Activated B cell treated with CpG ODN at 0.5 μM for 24 hours (primary cell): Measurements from ENCODE around the gene COL19A1. TPM values are rescaled to one million over a fixed set of nuclear protein-coding genes. Genes with fewer than 3 reads are reported as not detected.

Experiments
- ATAC-seq: fragments of 200-7000 bp; cut with Tn5 transposase; one replicate; pipeline ENCODE4 v1.10.0; 2021; ENCODE audit warnings: low read depth, mild to moderate bottlenecking, moderate library complexity
- CTCF ChIA-PET: fragments of 350-600 bp; sonication (Branson Sonifier 250); formaldehyde crosslinking; loops from one replicate; lab custom pipeline; 2021; ENCODE audit warnings: antibody characterized with exemption; lab: Charles Lee
- POLR2A ChIA-PET: fragments of 350-600 bp; sonication (Branson Sonifier 250); formaldehyde crosslinking; loops from one replicate; lab custom pipeline; 2021; ENCODE audit warnings: antibody characterized with exemption; lab: Charles Lee
- DNase-seq: peaks from one replicate; pipeline ENCODE4 v3.0.0; 2022
- H3K27ac Mint-ChIP-seq: one replicate; pipeline ENCODE4 v1.8.0; 2020; ENCODE audit warnings: mixed read lengths
- H3K27me3 Mint-ChIP-seq: one replicate; pipeline ENCODE4 v1.8.0; 2021; ENCODE audit warnings: mixed read lengths
- H3K36me3 Mint-ChIP-seq: one replicate; pipeline ENCODE4 v1.8.0; 2021; ENCODE audit warnings: low read depth, mixed read lengths
- H3K4me1 Mint-ChIP-seq: one replicate; pipeline ENCODE4 v1.8.0; 2021; ENCODE audit warnings: mixed read lengths
- H3K4me3 Mint-ChIP-seq: one replicate; pipeline ENCODE4 v1.8.0; 2020; ENCODE audit warnings: mild to moderate bottlenecking, mixed read lengths
- H3K9me3 Mint-ChIP-seq: one replicate; pipeline ENCODE4 v1.8.0; 2020; ENCODE audit warnings: mixed read lengths
- intact Hi-C: fragments of 100-400 bp; cut with micrococcal nuclease; formaldehyde crosslinking; loops from one replicate; pipeline ENCODE4 v1.15.1; 2024
- total RNA-seq: library from RNA; stranded (reverse); gene quantifications from 2 replicates; pipeline ENCODE4 v1.2.3, GENCODE V29; 2022
- TF ChIP-seq, protein P1 (sequence below): fragments of 200-600 bp; IDR thresholded peaks from one replicate; pipeline ENCODE4 v1.8.0; 2022; ENCODE audit warnings: antibody characterized with exemption, mild to moderate bottlenecking

Gene COL19A1
- total RNA-seq, 1 donor from 2014 or later: 54.4 TPM

DNA sequence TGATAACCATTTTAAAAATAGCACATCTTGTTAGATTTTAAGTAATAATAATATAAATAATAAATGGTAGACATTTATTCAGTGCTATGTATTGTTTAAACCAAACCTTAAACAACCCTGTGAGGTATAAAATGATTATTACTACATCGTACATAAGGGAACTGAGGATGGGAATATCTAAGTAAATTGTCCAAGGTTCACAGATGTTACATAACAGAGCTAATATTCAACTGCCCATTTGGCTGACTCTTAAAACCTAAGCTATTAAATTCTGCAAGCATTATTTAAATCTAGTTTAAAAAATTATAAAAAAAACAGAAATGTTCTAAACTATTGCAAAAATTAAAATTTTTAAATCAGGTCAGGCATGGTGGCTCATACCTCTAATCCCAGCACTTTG lies 175.1 kb downstream of the COL19A1 start:
- POLR2A ChIA-PET: interaction anchor here (0.7 kb wide), 1 partner anchor 379 kb away, joined by 3 read pairs; no protein-coding TSS in a partner anchor
- no peaks in the 10 kb centered on the region for H3K27me3 Mint-ChIP-seq
- no peak for DNase-seq
- no peak overlapping the region for H3K4me3 Mint-ChIP-seq
- no peak for ATAC-seq
- no peaks in the 10 kb centered on the region for H3K4me1 Mint-ChIP-seq
- CTCF ChIA-PET: no interaction called here
- intact Hi-C loops: no loop called here
- H3K36me3 Mint-ChIP-seq: peaks cover 65% of the 10 kb centered on the region
- H3K27ac Mint-ChIP-seq: no peak overlapping the region
- TF ChIP-seq, protein P1, sequence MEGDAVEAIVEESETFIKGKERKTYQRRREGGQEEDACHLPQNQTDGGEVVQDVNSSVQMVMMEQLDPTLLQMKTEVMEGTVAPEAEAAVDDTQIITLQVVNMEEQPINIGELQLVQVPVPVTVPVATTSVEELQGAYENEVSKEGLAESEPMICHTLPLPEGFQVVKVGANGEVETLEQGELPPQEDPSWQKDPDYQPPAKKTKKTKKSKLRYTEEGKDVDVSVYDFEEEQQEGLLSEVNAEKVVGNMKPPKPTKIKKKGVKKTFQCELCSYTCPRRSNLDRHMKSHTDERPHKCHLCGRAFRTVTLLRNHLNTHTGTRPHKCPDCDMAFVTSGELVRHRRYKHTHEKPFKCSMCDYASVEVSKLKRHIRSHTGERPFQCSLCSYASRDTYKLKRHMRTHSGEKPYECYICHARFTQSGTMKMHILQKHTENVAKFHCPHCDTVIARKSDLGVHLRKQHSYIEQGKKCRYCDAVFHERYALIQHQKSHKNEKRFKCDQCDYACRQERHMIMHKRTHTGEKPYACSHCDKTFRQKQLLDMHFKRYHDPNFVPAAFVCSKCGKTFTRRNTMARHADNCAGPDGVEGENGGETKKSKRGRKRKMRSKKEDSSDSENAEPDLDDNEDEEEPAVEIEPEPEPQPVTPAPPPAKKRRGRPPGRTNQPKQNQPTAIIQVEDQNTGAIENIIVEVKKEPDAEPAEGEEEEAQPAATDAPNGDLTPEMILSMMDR: no peak
- peaks cover 6% of the 10 kb centered on the region for H3K9me3 Mint-ChIP-seq

DNA sequence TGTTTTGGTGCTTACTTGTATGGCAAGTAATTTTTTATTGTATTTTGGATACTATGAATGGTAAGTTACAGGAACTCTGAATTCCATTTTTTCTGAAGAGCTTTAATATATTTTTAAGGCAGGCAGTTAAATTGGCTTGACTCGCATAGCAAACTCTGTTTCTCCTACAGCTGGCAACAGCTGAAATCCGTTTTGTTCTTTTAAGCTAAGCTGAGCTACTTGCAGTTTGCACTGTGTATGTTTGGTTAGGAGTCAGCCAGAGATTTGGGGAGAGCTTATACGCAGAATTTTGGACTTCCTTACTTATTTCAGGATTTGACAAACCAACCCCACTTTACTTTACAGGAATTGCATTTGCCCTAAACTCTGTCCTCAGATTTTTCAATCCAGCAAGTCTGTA lies 179.1 kb downstream of the COL19A1 start:
- no peaks in the 10 kb centered on the region for H3K4me1 Mint-ChIP-seq
- ChIA-PET POLR2A (no interaction called here), CTCF (no interaction called here)
- no peaks in the 10 kb centered on the region for H3K27me3 Mint-ChIP-seq
- intact Hi-C loops: no loop called here
- DNase-seq: no peak
- no peak for ATAC-seq
- TF ChIP-seq, protein P1: no peak
- peaks cover 6% of the 10 kb centered on the region for H3K9me3 Mint-ChIP-seq
- H3K4me3 Mint-ChIP-seq: no peak overlapping the region
- peaks cover 47% of the 10 kb centered on the region for H3K36me3 Mint-ChIP-seq
- H3K27ac Mint-ChIP-seq: no peak overlapping the region

DNA sequence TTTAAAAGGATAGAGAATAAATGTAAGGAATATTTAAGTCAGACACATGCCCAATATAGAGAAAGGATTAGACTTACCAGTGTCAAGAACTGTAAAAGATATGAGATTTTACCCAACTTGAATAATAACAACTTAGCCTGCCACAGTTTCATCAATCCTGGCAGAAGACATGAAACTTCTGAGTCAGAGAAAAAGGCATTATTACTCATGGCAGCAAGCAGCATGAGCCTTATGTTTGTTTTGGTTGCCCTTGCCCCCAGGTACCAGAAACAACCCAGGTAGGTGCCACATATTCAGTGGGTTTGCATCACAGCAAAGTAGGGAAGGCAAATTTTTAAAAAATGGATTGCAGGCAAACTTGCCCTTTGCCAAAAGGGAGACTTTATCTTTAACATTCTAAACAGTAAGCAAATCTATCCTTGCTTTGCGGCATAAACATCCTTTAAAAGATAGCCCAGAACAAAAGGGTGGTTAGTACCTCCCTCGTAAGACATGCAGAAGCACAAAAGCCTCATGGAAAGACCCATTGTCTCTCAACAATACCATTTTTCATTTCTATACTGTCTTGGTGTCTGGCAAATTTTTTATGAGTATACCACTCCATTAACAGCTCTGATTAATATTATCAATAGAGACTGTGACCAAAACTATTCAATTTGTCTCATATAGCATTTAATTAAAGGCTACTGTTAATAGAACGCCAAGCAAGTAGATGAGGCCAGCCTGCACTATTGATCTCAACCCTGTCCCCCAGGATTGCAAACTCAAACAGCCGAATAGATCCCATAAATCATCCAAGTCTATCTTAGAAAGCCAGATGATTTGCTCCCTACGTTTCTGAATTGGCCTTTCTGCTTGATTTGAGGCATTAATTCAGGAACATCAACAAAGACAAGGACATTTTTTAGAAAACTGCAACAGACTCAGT lies 185.1 kb downstream of the COL19A1 start:
- CTCF ChIA-PET: no interaction called here
- Mint-ChIP-seq H3K4me1 (peaks cover 3% of the 10 kb centered on the region), H3K27ac (no peak overlapping the region), H3K27me3 (no peaks in the 10 kb centered on the region), H3K36me3 (peaks cover 32% of the 10 kb centered on the region), H3K9me3 (no peaks in the 10 kb centered on the region), H3K4me3 (no peak overlapping the region)
- intact Hi-C loops: no loop called here
- DNase-seq (no peak), ATAC-seq (no peak)
- TF ChIP-seq, protein P1: no peak
- POLR2A ChIA-PET: no interaction called here

DNA sequence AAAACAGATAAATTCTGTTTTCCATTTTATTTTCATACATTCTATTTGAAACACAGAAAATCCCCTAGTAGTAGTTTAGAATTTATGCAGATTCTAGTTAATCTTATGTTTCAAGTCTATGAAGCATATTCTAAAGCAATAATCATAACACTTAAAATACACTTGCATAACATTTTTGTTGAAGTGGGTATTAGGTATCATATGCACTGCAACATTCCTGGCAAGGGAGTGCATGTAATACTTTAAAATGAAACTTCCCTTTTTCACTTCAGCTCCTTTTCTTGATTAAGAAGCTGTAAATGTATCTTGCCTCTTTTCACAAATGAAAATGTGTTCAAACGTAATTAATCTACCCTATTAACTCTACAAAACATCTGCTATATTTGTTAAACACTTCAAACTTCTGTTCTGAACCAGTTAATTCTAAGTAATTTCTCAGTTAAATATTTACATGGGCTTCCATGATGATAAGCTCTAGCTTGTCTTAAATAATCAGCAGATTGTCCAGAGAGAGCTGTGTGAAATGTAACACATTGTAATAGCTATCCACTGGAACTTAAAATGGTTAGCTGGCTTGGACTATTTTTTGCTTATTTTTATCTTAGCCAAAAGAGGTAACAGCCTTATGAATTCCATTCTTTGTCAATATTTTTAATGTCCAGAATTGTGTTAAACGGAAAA lies 192.8 kb downstream of the COL19A1 start:
- intact Hi-C loops: no loop called here
- POLR2A ChIA-PET: interaction anchor here (0.8 kb wide), 1 partner anchor 178 kb away, joined by 3 read pairs; no protein-coding TSS in a partner anchor
- DNase-seq (no peak), ATAC-seq (no peak)
- Mint-ChIP-seq H3K9me3 (no peaks in the 10 kb centered on the region), H3K36me3 (peaks cover 46% of the 10 kb centered on the region), H3K4me3 (no peak overlapping the region), H3K27ac (no peak overlapping the region), H3K4me1 (peaks cover 6% of the 10 kb centered on the region), H3K27me3 (no peaks in the 10 kb centered on the region)
- CTCF ChIA-PET: no interaction called here
- TF ChIP-seq, protein P1: no peak

DNA sequence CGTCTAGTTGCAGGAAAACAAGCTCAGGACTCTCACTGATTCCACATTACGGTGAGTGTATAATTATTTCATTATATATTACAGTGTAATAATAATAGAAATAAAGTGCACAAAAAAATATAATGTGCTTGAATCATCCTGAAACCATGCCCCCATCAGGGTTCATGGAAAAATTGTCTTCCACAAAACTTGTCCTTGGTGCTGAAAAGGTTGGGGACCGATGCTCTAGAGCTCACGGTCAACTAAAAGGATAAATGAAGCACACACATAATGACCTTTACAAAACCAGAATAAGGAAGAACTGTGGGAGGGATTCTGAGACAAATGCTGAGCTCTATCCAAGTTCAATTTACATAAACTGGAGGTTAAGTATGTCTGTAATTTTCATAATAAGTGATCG lies 194.3 kb downstream of the COL19A1 start:
- peaks cover 6% of the 10 kb centered on the region for H3K4me1 Mint-ChIP-seq
- ChIA-PET CTCF (no interaction called here), POLR2A (no interaction called here)
- no peak for ATAC-seq
- no peaks in the 10 kb centered on the region for H3K27me3 Mint-ChIP-seq
- H3K36me3 Mint-ChIP-seq: peaks cover 43% of the 10 kb centered on the region
- H3K9me3 Mint-ChIP-seq: no peaks in the 10 kb centered on the region
- H3K27ac Mint-ChIP-seq: no peak overlapping the region
- no peak overlapping the region for H3K4me3 Mint-ChIP-seq
- intact Hi-C loops: no loop called here
- TF ChIP-seq, protein P1: no peak
- DNase-seq: no peak
